K562 (cell line): ENCODE data around the gene SPTSSA. TPM values are rescaled to one million over a fixed set of nuclear protein-coding genes. Genes with fewer than 3 reads are reported as not detected.

Experiments
- ATAC-seq: fragments of 200-7000 bp; cut with Tn5 transposase; 3 replicates; pipeline ENCODE4 v1.9.1; 2020; ENCODE audit warnings: moderate library complexity
- BruUV-seq: library from RNA; stranded (reverse); fragments of 400-500 nt; replicated peaks from 2 replicates; lab custom pipeline; 2021; lab: Mats Ljungman, UMichigan
- CTCF ChIA-PET: fragments of 300-600 bp; formaldehyde crosslinking; extraction: SDS; loops from one replicate; lab custom pipeline; 2021; ENCODE audit warnings: low intra/inter-chr PET ratio; lab: Yijun Ruan, JAX
- POLR2A ChIA-PET: fragments of 300-600, 350-650 bp; sonication (Branson Sonifier 250); formaldehyde crosslinking; extraction: SDS; loops from one replicate; lab custom pipeline; 2021; ENCODE audit warnings: antibody characterized with exemption, inconsistent platforms; lab: Yijun Ruan, JAX
- DNase-seq, 4 experiments: peaks; one replicate each; pipeline versions ENCODE4 v3.0.0 to v3.0.0-alpha.2; 2011 to 2018; ENCODE audit warnings: low spot score in 3 of 4, mixed read lengths in 3 of 4; ENCODE audit errors: extremely low read depth in 1 of 4
- FAIRE-seq: peaks from 2 replicates; lab custom pipeline; 2011; peaks lifted over from hg19 to GRCh38; lab: Jason Lieb, UNC
- H2AFZ ChIP-seq: 2 replicates; pipeline ENCODE4 v1.6.0; 2011; ENCODE audit warnings: low read depth, low read length, control low read depth, inconsistent platforms
- H3K27ac ChIP-seq: fragments of 200-600 bp; 3 replicates; pipeline ENCODE4 v1.8.0; 2011; ENCODE audit warnings: low read depth, mild to moderate bottlenecking, control low read depth, inconsistent platforms, low read length, moderate library complexity, mixed read lengths; ENCODE audit errors: extremely low read depth
- H3K27me3 ChIP-seq, 2 experiments: fragments of 300-600 bp in 1 of 2; 2 replicates in 1 of 2; 3 replicates in 1 of 2; pipeline versions ENCODE4 v1.6.0 to v1.8.0; 2011; ENCODE audit warnings: inconsistent platforms in 2 of 2, low read length in 2 of 2, mild to moderate bottlenecking in 1 of 2, mixed read lengths in 1 of 2, moderate library complexity in 1 of 2; ENCODE audit not compliant: control insufficient read depth in 2 of 2, insufficient read depth in 2 of 2
- H3K36me3 ChIP-seq: fragments of 300-600 bp; 3 replicates; pipeline ENCODE4 v1.8.0; 2011; ENCODE audit warnings: mild to moderate bottlenecking, low read length, inconsistent platforms; ENCODE audit not compliant: control insufficient read depth, insufficient read depth
- H3K4me1 ChIP-seq, 2 experiments: fragments of 200-600 bp in 1 of 2; replicated peaks in 1 of 2; 2 replicates in 1 of 2; 3 replicates in 1 of 2; pipeline versions ENCODE4 v1.5.1 to v1.8.0; 2011; ENCODE audit warnings: inconsistent platforms in 2 of 2, low read length in 2 of 2, mild to moderate bottlenecking in 1 of 2, mixed read lengths in 1 of 2, moderate library complexity in 1 of 2; ENCODE audit not compliant: control insufficient read depth in 2 of 2, insufficient read depth in 2 of 2
- H3K4me2 ChIP-seq: 2 replicates; pipeline ENCODE4 v1.6.1; 2011; ENCODE audit warnings: low read length, control low read depth, inconsistent platforms, mixed read lengths; ENCODE audit not compliant: insufficient read depth
- H3K4me3 ChIP-seq: fragments of 200-600 bp; sonication (generic), shearing (Covaris generic); 2 replicates; pipeline ENCODE4 v1.5.1; 2016; ENCODE audit warnings: control low read depth, inconsistent platforms
- H3K79me2 ChIP-seq: fragments of 200-600 bp; 3 replicates; pipeline ENCODE4 v1.8.0; 2011; ENCODE audit warnings: low read length, inconsistent platforms; ENCODE audit not compliant: control insufficient read depth, insufficient read depth
- H3K9ac ChIP-seq, 2 experiments: 2 replicates each; pipeline versions ENCODE4 v1.6.0 to v1.6.1; 2011; ENCODE audit warnings: low read depth in 2 of 2, low read length in 2 of 2, control low read depth in 1 of 2, inconsistent platforms in 1 of 2, mild to moderate bottlenecking in 1 of 2, mixed read lengths in 1 of 2; ENCODE audit not compliant: insufficient read depth in 1 of 2
- H3K9me1 ChIP-seq: one replicate; pipeline ENCODE4 v1.6.0; 2011; ENCODE audit warnings: inconsistent platforms, mild to moderate bottlenecking, low read length, moderate library complexity; ENCODE audit not compliant: control insufficient read depth, insufficient read depth
- H3K9me3 ChIP-seq: replicated peaks from 2 replicates; pipeline ENCODE4 v1.5.1; 2011; ENCODE audit warnings: low read depth, low read length, inconsistent platforms; ENCODE audit not compliant: control insufficient read depth, insufficient read depth
- H4K20me1 ChIP-seq: replicated peaks from 2 replicates; pipeline ENCODE4 v1.6.1; 2011; ENCODE audit warnings: low read length, inconsistent platforms, mixed read lengths; ENCODE audit not compliant: control insufficient read depth, insufficient read depth
- CC2D1A ChIP-seq: fragments of 450-650 bp; IDR thresholded peaks from 2 replicates; pipeline ENCODE4 v1.6.1; 2017; ENCODE audit warnings: mild to moderate bottlenecking
- NR4A1 ChIP-seq, 2 experiments: fragments of 250-450 bp in 1 of 2; fragments of 450-650 bp in 1 of 2; sonication (Bioruptor Pico) in 1 of 2; IDR thresholded peaks; 2 replicates each; pipeline versions ENCODE4 v1.4.0 to v1.6.1; 2016 to 2020; ENCODE audit warnings: mild to moderate bottlenecking in 2 of 2, missing compliant biosample characterization in 1 of 2, missing genetic modification characterization in 1 of 2, moderate library complexity in 1 of 2
- POLR3G ChIP-seq: IDR thresholded peaks from 2 replicates; pipeline ENCODE4 v1.6.1; 2011; ENCODE audit not compliant: insufficient read length, insufficient replicate concordance; ENCODE audit errors: extremely low read depth
- SREBF2 ChIP-seq: sonication (generic); formaldehyde crosslinking; IDR thresholded peaks from 2 replicates; pipeline ENCODE4 v1.4.0; 2020; ENCODE audit warnings: mild to moderate bottlenecking, missing genetic modification reagents
- TEAD2 ChIP-seq: fragments of 450-650 bp; IDR thresholded peaks from 2 replicates; pipeline ENCODE4 v1.6.1; 2016; ENCODE audit warnings: missing genetic modification characterization, control low read depth, missing compliant biosample characterization
- TSC22D4 ChIP-seq: fragments of 450-650 bp; IDR thresholded peaks from 2 replicates; pipeline ENCODE4 v1.6.1; 2016; ENCODE audit warnings: missing genetic modification characterization, missing biosample characterization, control low read depth
- ZNF764 ChIP-seq: fragments of 250-450 bp; sonication (Bioruptor Pico); IDR thresholded peaks from 2 replicates; pipeline ENCODE4 v1.4.0; 2020; ENCODE audit warnings: low read depth, mild to moderate bottlenecking, moderate library complexity
- WGBS: fragments of 100-300 bp; shearing (Covaris generic); methylation state at CpG from one replicate; pipeline ENCODE4 v1.1.6; 2016; ENCODE audit warnings: low coverage, mixed read lengths; ENCODE audit not compliant: insufficient coverage; ENCODE audit errors: missing lambda C conversion rate; 5-methylcytosine and 5-hydroxymethylcytosine counted together
- in situ Hi-C: fragments of 300-500 bp; cut with MboI; formaldehyde crosslinking; loops from 4 replicates; pipeline ENCODE4 v1.15.0; 2018; ENCODE audit warnings: inconsistent platforms, mixed read lengths
- intact Hi-C: fragments of 100-400 bp; cut with micrococcal nuclease; formaldehyde crosslinking; loops from 2 replicates; pipeline ENCODE4 v1.14.2; 2022
- polyA plus RNA-seq, 8 experiments: library from polyadenylated mRNA; depleted of rRNA in 4 of 8; stranded (reverse) in 5 of 8; unstranded in 3 of 8; fragments of >200 nt; fragmentation: Nextera tagmentation in 2 of 8; fragmentation: Illumina TruSeq in 1 of 8; extraction: Ambion mirVana in 2 of 8; extraction: Trizol in 1 of 8; gene quantifications; 2 replicates each; pipeline versions ENCODE4 v1.2.1 to v1.2.3, GENCODE V29; 2011 to 2014; ENCODE audit warnings: inconsistent platforms in 1 of 8, missing spikeins in 1 of 8
- total RNA-seq, 7 experiments: library from RNA; depleted of rRNA in 6 of 7; stranded (reverse); fragments of >200 nt in 6 of 7; fragmentation: Illumina TruSeq in 2 of 7; extraction: Trizol in 2 of 7; gene quantifications; 2 replicates each; pipeline versions ENCODE4 v1.2.1 to v1.2.3, GENCODE V29; 2011 to 2021; ENCODE audit warnings: low replicate concordance in 1 of 7

SPTSSA gene
- total and polyA plus RNA-seq, 9 of the 15 experiments (the other 6 are each of a cell fraction or from before 2014, with no cell fraction given): 6.8 to 35.7 (median 22.0) TPM

- no peaks in the 10 kb centered on the region for H3K9me3 ChIP-seq
- CTCF ChIA-PET: no interaction called here
- H4K20me1 ChIP-seq: no peaks in the 10 kb centered on the region
- 49% methylated on average over 2 of the region's 2 CpGs for WGBS
- TF ChIP-seq POLR3G: no peak
- TF ChIP-seq TEAD2 (tag): no peak
- no peak for TF ChIP-seq CC2D1A
- no peak for TF ChIP-seq SREBF2
- no peak for TF ChIP-seq TSC22D4 (tag)
- no peak for TF ChIP-seq ZNF764
- no peak for TF ChIP-seq NR4A1 (CRISPR knock-in tag; IDR thresholded peaks at IDR 0.05)
- no peak for TF ChIP-seq NR4A1 (tag; IDR thresholded peaks at IDR 0.05)
- TF ChIP-seq, all 486 proteins: peak for 0
- BruUV-seq: no TSS peak
- Histone ChIP-seq H3K4me3 (no peak overlapping the region), H3K27me3 (no peaks in the 10 kb centered on the region), H3K36me3 (no peaks in the 10 kb centered on the region), H3K4me2 (no peak overlapping the region), H2AFZ (no peak overlapping the region), H3K9ac (no peak overlapping the region), H3K9me1 (no peaks in the 10 kb centered on the region), H3K27ac (no peak overlapping the region), H3K79me2 (no peaks in the 10 kb centered on the region), H3K4me1 (peaks cover 0 to 4% of the 10 kb centered on the region in 2 experiments; a peak in 2 of 5 replicates)
- intact Hi-C loops: no loop called here
- ATAC-seq (no peak), FAIRE-seq (no peak), DNase-seq (no peak)
- POLR2A ChIA-PET: interaction anchor here (0.6 kb wide), 1 partner anchor 13 kb away, joined by 3 read pairs; no protein-coding TSS in a partner anchor
- in situ Hi-C loops: no loop called here
Observed at GRCh38 chr14:34474187-34474679, 12.2 kb upstream of the SPTSSA start.
